Activated CD8-positive, alpha-beta memory T cell treated with anti-CD3 and anti-CD28 coated beads for 24 hours (primary cell): ENCODE results near the gene TM9SF4.
"Not testable (repeated sequence)": the region's sequence is repeated elsewhere in the genome, so short reads cannot be mapped to it uniquely, and the experiment has no call there.

Experiments
- DNase-seq: peaks from one replicate; pipeline ENCODE4 v3.0.0-alpha.2; 2020

TM9SF4 gene

GRCh38 chr20:32190616-32191415, 81.3 kb downstream of the TM9SF4 start:
- DNase-seq: peak; percentile 70

GRCh38 chr20:32191422-32191821, 81.9 kb downstream of the TM9SF4 start:
- DNase-seq: no peak

- DNase-seq: no peak
Observed at GRCh38 chr20:32191873-32192272, 82.4 kb downstream of the TM9SF4 start.

- DNase-seq: no peak
Observed at GRCh38 chr20:32192698-32193097, 83.2 kb downstream of the TM9SF4 start.

GRCh38 chr20:32193336-32193735, 83.8 kb downstream of the TM9SF4 start:
- DNase-seq: not testable (repeated sequence)

GRCh38 chr20:32193996-32194395, 84.5 kb downstream of the TM9SF4 start:
- no peak for DNase-seq

- DNase-seq: no peak
Observed at GRCh38 chr20:32195581-32195980, 86.1 kb downstream of the TM9SF4 start.

GRCh38 chr20:32196613-32197012, 87.1 kb downstream of the TM9SF4 start:
- DNase-seq: not testable (repeated sequence)

- not testable (repeated sequence) for DNase-seq
Observed at GRCh38 chr20:32197136-32197535, 87.6 kb downstream of the TM9SF4 start.

- no peak for DNase-seq
Observed at GRCh38 chr20:32199006-32199405, 89.5 kb downstream of the TM9SF4 start.

- no peak for DNase-seq
Observed at GRCh38 chr20:32201296-32201976, 91.9 kb downstream of the TM9SF4 start.

GRCh38 chr20:32201977-32202363, 92.5 kb downstream of the TM9SF4 start:
- no peak for DNase-seq

- DNase-seq: no peak
Observed at GRCh38 chr20:32203356-32204204, 94.1 kb downstream of the TM9SF4 start.

GRCh38 chr20:32204205-32205109, 94.9 kb downstream of the TM9SF4 start:
- DNase-seq: peak; percentile 84

GRCh38 chr20:32205110-32205842, 95.8 kb downstream of the TM9SF4 start:
- DNase-seq: no peak

- no peak for DNase-seq
Observed at GRCh38 chr20:32205843-32206759, 96.6 kb downstream of the TM9SF4 start.

- DNase-seq: no peak
Observed at GRCh38 chr20:32206760-32207625, 97.5 kb downstream of the TM9SF4 start.

GRCh38 chr20:32207626-32208498, 98.3 kb downstream of the TM9SF4 start, which contains the start of the genes PLAGL2 and POFUT1:
TSS of gene PLAGL2 (minus strand) at chr20:32207743. CDS start at chr20:32202178, 5,565 bp downstream.
TSS of gene POFUT1 (plus strand) at chr20:32207880. CDS start at chr20:32207942, 62 bp downstream.
- DNase-seq: peak; percentile 95
